GM12801 (cell line): ENCODE measurements around the gene CLSTN2.

ENCODE experiments used
- TF ChIP-seq, protein P1 (sequence below): IDR thresholded peaks from one replicate; pipeline ENCODE4 v1.5.1; 2011; ENCODE audit warnings: control low read depth; ENCODE audit not compliant: insufficient read length; ENCODE audit errors: extremely low read depth

The CLSTN2 gene

DNA sequence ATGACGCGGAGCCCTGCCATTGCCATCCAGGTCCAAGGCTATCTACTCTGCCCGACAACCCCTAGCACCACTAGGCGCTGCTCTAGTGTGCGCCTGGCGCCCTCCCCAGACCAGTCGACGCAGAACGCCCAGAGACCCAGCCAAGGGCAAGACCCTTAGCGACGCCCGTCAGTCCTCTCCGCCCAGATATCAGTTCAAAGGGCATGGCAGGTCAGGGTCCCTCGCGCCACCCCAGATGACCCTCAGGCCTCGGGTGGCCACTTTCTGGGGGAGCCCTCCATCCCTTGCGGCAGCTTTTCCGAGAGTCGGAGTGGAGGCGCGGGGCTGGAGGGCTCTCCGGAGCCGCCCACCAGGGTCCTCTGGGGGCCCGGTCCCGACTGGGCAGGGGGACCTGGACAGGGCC is 371 bp upstream of the CLSTN2 start:
- TF ChIP-seq, protein P1, sequence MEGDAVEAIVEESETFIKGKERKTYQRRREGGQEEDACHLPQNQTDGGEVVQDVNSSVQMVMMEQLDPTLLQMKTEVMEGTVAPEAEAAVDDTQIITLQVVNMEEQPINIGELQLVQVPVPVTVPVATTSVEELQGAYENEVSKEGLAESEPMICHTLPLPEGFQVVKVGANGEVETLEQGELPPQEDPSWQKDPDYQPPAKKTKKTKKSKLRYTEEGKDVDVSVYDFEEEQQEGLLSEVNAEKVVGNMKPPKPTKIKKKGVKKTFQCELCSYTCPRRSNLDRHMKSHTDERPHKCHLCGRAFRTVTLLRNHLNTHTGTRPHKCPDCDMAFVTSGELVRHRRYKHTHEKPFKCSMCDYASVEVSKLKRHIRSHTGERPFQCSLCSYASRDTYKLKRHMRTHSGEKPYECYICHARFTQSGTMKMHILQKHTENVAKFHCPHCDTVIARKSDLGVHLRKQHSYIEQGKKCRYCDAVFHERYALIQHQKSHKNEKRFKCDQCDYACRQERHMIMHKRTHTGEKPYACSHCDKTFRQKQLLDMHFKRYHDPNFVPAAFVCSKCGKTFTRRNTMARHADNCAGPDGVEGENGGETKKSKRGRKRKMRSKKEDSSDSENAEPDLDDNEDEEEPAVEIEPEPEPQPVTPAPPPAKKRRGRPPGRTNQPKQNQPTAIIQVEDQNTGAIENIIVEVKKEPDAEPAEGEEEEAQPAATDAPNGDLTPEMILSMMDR, result no peak

DNA sequence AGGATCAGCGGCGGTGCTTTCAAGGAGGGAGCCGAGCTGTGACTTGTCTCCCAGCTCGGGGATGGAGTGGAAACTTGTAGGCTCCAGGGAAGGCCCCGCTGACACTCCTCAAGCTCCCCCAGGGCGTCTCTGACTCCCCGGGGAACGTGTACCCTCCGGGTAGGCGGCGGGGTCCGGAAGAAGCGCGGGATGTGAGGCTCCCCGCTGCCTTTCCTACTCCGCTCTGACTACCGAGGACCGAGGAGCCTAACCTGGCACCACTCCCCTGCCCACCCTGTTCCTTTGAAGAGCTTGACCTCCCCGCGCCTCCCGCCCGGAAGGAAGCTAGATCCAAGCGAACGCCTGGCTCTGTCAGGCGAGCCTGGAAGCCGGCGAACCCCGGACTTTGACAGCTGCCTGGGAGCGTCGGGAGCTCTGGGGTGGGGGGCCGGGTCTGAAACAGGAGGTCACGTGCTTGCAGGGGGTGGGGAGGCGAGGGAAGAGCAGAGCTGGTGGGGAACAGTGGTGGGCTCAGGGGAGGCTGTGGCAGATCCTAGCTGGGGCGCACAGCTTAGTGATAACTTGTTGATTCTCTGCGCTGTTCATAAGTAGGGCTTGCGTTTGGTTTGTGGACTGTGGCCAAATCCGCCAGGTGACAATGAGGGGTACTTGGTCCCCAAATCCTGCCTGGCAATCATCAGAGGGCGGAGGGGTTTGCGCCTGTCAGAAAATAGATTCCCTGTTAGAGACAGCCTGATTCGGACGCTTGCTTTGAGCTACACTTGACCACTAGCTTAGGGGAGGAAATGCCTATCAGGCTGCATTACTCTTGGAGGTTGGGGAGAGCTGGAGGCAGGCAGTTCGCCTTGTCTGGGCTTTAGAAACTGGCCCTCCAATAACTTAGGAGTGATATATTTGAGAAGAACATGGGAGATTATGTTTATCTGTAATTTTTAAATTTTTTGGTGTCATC is 1.2 kb downstream of the CLSTN2 start:
- TF ChIP-seq, protein P1, result no peak

DNA sequence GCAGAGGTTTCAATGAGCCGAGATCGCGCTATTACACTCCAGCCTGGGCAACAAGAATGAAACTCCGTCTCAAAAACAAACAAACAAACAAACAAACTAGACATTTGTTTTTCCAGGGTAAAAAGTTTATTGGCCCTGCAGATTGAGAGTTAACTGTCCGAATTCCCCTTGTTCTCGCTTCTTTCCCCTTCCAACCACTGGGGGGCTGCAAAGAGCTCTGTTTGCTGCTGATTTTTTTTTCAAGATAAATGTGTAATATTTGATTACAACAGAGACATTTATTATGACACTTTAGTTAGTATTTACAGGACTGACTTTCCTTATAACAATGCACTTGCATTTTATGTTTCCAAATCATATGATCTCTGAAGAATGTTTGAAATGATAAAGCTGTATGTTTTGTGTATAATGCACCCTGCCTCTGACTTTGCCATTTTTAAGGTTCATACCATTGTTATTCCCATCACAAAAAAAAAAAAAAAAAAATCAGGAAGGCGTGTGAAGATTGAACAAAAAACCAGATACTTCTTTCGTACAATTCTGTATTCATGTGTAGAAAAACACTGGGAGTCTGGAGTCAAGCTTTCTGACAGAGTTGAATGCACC is 2.8 kb downstream of the CLSTN2 start:
- TF ChIP-seq, protein P1, result no peak

DNA sequence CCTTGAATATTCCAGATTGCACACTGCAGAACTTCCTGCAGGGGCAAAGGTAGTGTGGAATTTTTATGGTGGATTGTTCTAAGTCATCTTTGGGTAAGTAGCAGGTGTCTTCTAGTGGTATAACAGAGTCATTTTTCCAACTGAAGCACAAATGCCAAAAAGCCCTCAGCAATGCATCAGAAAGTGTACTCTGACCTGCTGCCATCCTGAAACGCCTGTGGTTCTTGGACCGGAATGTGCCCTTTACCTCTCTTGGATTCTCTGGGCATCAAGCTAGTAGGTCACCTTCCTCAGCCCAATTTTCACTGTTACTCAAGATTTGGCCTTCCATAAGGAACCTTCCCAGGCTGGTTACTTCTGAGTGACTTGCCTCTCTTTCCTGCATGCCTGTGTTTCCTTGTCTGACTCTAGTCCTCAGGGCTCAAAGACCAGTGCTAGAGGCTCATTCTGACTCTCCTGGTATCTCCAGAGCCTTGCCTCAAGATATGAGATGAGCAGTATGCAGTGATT is 4.8 kb downstream of the CLSTN2 start:
- TF ChIP-seq, protein P1, result no peak

DNA sequence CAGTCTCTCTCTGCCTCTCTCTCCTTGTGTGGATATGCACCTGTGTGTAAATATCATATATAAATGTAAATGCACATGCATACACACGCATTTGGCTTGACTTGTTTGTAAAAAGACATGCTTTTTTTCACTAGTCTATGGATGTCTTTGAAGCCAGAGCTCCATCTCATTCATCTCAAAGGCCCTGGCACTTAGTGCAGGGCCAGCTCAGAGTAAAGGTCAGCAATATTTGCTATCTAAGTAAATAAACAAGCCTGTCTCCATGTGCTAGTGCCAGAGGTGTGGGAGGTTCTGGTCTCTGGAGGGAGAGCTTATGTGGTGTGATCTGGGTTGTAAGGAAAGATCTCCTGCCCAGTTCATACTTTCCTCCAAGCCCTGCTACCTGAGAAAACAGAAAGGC is 5.6 kb downstream of the CLSTN2 start:
- TF ChIP-seq, protein P1, result no peak

DNA sequence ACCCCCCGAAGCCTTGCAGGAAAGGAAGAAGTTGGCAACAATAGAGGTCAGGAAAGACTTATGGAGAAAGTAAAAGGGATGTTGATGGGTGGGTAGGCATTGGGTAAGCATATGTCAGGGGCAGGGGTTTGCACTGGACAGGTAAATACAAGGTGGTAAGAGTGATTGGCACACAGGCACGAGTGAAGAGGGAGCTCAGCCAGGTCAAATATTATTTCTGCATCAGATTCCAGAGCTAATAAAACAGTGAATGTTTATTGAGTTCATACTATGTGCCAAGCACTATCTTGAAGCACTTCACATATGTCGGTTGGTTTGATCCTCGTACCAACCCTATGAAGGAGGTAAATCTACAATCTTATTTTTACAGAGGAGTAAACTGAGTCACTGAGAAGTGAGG is 6.6 kb downstream of the CLSTN2 start:
- TF ChIP-seq, protein P1, result no peak

DNA sequence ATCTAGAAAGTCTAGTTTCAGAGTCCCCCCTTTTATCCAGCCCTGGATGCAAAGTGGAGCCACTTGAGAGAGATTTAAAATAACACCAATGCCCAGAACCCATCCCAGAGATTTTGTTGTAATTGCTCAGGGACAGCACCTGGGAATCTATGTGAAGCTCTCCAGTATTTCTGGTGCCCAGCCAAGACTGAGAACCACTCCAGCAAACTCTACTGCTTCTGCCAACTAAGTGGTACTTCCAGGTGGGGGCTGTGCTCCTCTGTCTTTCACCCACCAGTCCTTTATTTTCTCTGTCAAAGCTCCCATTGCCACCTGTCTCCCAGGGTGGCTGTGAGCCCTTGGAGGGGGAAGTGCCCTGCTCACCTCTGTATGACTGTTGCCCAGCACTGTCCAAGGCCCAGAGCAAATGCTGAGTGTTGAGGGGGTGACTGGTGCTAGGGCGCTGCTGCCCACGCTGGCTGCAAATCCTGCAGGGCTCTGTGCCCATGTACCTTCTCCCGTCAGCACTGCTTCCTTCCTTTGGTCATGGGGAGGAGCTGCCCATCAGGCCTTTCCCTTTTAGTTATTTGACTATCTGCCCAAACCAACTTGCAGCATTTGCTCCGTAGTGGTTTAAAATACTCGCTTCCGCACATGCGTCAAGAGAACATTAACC is 9.4 kb downstream of the CLSTN2 start:
- TF ChIP-seq, protein P1, result no peak
